Testis (tissue), 2 donors: ENCODE results near the gene SDHA.

Experiments
- CTCF ChIP-seq, 3 experiments: fragments of 450-650 bp in 2 of 3; fragments of 200-600 bp in 1 of 3; sonication (generic) in 1 of 3; IDR thresholded peaks; one replicate each; pipeline ENCODE4 v1.5.1; 2016 to 2019; ENCODE audit warnings: antibody characterized with exemption in 3 of 3, mild to moderate bottlenecking in 2 of 3, moderate library complexity in 1 of 3
- POLR2A ChIP-seq: fragments of 450-650 bp; IDR thresholded peaks from one replicate; pipeline ENCODE4 v1.6.1; 2017; ENCODE audit warnings: antibody characterized with exemption, mild to moderate bottlenecking, moderate library complexity

GRCh38 chr5:190366-191035 is 27.6 kb upstream of the SDHA start:
- no peak for TF ChIP-seq CTCF (IDR thresholded peaks at IDR 0.05)
- TF ChIP-seq POLR2A: no peak
